Measurements from ENCODE around the gene STXBP3.

DNA sequence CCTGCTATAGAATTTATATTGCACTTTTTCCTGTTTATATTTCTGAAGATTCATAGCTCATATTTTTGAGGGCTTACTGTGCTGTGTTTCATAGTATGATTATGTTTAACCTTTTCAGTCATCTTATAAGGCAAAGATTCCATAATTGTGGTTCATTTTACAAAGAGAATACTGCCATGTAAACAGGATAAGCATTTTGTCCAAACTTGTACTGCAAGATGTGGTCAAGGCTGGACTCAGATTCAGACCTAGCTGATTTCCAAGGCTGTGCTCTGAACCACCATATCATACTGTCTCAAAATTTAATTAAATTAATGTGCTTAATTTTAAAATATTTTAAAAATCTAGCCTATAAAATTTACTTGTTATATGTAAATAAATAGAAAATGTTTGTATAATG, 31.4 kb downstream of the STXBP3 start:
- no peak for TF ChIP-seq POLR2A (IDR thresholded peaks at IDR 0.05)
- TF ChIP-seq, protein P1, sequence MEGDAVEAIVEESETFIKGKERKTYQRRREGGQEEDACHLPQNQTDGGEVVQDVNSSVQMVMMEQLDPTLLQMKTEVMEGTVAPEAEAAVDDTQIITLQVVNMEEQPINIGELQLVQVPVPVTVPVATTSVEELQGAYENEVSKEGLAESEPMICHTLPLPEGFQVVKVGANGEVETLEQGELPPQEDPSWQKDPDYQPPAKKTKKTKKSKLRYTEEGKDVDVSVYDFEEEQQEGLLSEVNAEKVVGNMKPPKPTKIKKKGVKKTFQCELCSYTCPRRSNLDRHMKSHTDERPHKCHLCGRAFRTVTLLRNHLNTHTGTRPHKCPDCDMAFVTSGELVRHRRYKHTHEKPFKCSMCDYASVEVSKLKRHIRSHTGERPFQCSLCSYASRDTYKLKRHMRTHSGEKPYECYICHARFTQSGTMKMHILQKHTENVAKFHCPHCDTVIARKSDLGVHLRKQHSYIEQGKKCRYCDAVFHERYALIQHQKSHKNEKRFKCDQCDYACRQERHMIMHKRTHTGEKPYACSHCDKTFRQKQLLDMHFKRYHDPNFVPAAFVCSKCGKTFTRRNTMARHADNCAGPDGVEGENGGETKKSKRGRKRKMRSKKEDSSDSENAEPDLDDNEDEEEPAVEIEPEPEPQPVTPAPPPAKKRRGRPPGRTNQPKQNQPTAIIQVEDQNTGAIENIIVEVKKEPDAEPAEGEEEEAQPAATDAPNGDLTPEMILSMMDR (IDR thresholded peaks at IDR 0.05): no peak

Data from uterus (tissue), 2 donors.